ENCODE measurements around the gene DHX36.

DNA sequence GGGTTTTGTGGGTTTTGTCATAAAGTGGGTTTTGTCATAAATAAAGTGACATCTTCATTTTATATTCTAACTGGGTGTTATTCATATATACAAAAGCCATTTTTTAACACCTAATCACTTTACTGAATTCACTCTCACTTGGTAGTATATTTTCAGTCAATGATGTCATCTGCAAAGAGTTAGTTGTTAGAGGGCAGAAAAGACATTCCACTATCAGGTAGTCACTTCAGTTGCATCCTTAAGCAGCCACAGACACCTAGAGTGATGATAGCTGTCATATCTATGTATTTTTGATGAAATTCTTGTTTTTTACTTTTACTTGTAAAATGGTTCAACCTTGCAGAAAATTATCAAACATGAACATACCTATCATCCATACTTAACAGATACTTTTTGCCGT is 89.0 kb downstream of the DHX36 start:
- no peak for TF ChIP-seq POLR2A (IDR thresholded peaks at IDR 0.05)
- TF ChIP-seq, protein P1, sequence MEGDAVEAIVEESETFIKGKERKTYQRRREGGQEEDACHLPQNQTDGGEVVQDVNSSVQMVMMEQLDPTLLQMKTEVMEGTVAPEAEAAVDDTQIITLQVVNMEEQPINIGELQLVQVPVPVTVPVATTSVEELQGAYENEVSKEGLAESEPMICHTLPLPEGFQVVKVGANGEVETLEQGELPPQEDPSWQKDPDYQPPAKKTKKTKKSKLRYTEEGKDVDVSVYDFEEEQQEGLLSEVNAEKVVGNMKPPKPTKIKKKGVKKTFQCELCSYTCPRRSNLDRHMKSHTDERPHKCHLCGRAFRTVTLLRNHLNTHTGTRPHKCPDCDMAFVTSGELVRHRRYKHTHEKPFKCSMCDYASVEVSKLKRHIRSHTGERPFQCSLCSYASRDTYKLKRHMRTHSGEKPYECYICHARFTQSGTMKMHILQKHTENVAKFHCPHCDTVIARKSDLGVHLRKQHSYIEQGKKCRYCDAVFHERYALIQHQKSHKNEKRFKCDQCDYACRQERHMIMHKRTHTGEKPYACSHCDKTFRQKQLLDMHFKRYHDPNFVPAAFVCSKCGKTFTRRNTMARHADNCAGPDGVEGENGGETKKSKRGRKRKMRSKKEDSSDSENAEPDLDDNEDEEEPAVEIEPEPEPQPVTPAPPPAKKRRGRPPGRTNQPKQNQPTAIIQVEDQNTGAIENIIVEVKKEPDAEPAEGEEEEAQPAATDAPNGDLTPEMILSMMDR (IDR thresholded peaks at IDR 0.05) = no peak
- no peak for TF ChIP-seq EP300 (IDR thresholded peaks at IDR 0.05)
